HEK293 (cell line): ENCODE measurements around the gene GAB3.
"Not testable (repeated sequence)": the region's sequence is repeated elsewhere in the genome, so short reads cannot be mapped to it uniquely, and the experiment has no call there.

ENCODE experiments used
- CTCF ChIA-PET: fragments of 350-600 bp; formaldehyde crosslinking; extraction: SDS; loops from one replicate; lab custom pipeline; 2021; ENCODE audit warnings: antibody characterized with exemption; lab: Yijun Ruan, JAX
- POLR2A ChIA-PET: fragments of 300-600 bp; formaldehyde crosslinking; extraction: SDS; loops from one replicate; lab custom pipeline; 2020; ENCODE audit warnings: antibody characterized with exemption, inconsistent platforms; lab: Yijun Ruan, JAX
- H3K27ac ChIP-seq: fragments of 200-500 bp; sonication (Bioruptor generic); 2 replicates; pipeline ENCODE4 v1.5.1; 2014; ENCODE audit warnings: low read depth, low read length, control low read depth, inconsistent platforms; ENCODE audit errors: extremely low read depth
- H3K36me3 ChIP-seq, 2 experiments: fragments of 200-500 bp in 1 of 2; sonication (Bioruptor generic) in 1 of 2; 1 replicate in 1 of 2; 2 replicates in 1 of 2; pipeline ENCODE4 v1.5.1; 2014 to 2017; ENCODE audit warnings: inconsistent platforms in 2 of 2, low read length in 2 of 2; ENCODE audit not compliant: control insufficient read depth in 2 of 2, insufficient read depth in 1 of 2
- H3K4me1 ChIP-seq: fragments of 200-500 bp; sonication (Bioruptor generic); 2 replicates; pipeline ENCODE4 v1.5.1; 2014; ENCODE audit warnings: mild to moderate bottlenecking, low read length, inconsistent platforms; ENCODE audit not compliant: control insufficient read depth, insufficient read depth
- H3K4me3 ChIP-seq: 2 replicates; pipeline ENCODE4 v1.5.1; 2011; ENCODE audit warnings: low read depth, mild to moderate bottlenecking, control low read depth, low read length, moderate library complexity
- H3K9me3 ChIP-seq: fragments of 200-500 bp; sonication (Bioruptor generic); 2 replicates; pipeline ENCODE4 v1.5.1; 2014; ENCODE audit warnings: low read depth, low read length, inconsistent platforms; ENCODE audit not compliant: control insufficient read depth, insufficient read depth
- HOXA7 ChIP-seq: sonication (generic); formaldehyde crosslinking; IDR thresholded peaks from 2 replicates; pipeline ENCODE4 v1.8.1; 2022; ENCODE audit warnings: missing genetic modification reagents, borderline replicate concordance
- PBX3 ChIP-seq: sonication (generic); formaldehyde crosslinking; IDR thresholded peaks from 2 replicates; pipeline ENCODE4 v1.8.1; 2022; ENCODE audit warnings: mild to moderate bottlenecking, moderate library complexity, missing genetic modification reagents
- SETDB1 ChIP-seq: IDR thresholded peaks from one replicate; pipeline ENCODE4 v1.6.1; 2017; ENCODE audit warnings: mild to moderate bottlenecking, low read length, moderate library complexity, mixed read lengths; ENCODE audit not compliant: insufficient read length
- WT1 ChIP-seq: fragments of 450-650 bp; formaldehyde crosslinking; IDR thresholded peaks from 2 replicates; pipeline ENCODE4 v1.5.1; 2016; ENCODE audit warnings: missing biosample characterization, missing genetic modification characterization
- ZNF426 ChIP-seq: fragments of 450-650 bp; formaldehyde crosslinking; IDR thresholded peaks from 2 replicates; pipeline ENCODE4 v1.5.1; 2017; ENCODE audit warnings: missing biosample characterization, missing genetic modification characterization, mild to moderate bottlenecking, inconsistent platforms, moderate library complexity
- ZNF48 ChIP-seq: fragments of 450-650 bp; formaldehyde crosslinking; IDR thresholded peaks from 2 replicates; pipeline ENCODE4 v1.5.1; 2016; ENCODE audit warnings: missing biosample characterization, missing genetic modification characterization
- ZNF501 ChIP-seq: fragments of 450-650 bp; formaldehyde crosslinking; IDR thresholded peaks from 2 replicates; pipeline ENCODE4 v1.5.1; 2016; ENCODE audit warnings: missing biosample characterization, missing genetic modification characterization
- ZNF530 ChIP-seq: fragments of 450-650 bp; formaldehyde crosslinking; IDR thresholded peaks from 2 replicates; pipeline ENCODE4 v1.5.1; 2016; ENCODE audit warnings: low read depth, missing biosample characterization, missing genetic modification characterization
- ZNF549 ChIP-seq: fragments of 450-650 bp; IDR thresholded peaks from 2 replicates; pipeline ENCODE4 v1.5.1; 2018; ENCODE audit warnings: missing biosample characterization, missing genetic modification characterization, mild to moderate bottlenecking, inconsistent platforms, moderate library complexity
- ZNF585B ChIP-seq: fragments of 450-650 bp; formaldehyde crosslinking; IDR thresholded peaks from 2 replicates; pipeline ENCODE4 v1.5.1; 2016; ENCODE audit warnings: missing biosample characterization, missing genetic modification characterization
- ZNF610 ChIP-seq: fragments of 450-650 bp; formaldehyde crosslinking; IDR thresholded peaks from 2 replicates; pipeline ENCODE4 v1.5.1; 2016; ENCODE audit warnings: missing biosample characterization, missing genetic modification characterization, borderline replicate concordance
- ZNF621 ChIP-seq: fragments of 450-650 bp; formaldehyde crosslinking; IDR thresholded peaks from 2 replicates; pipeline ENCODE4 v1.5.1; 2017; ENCODE audit warnings: missing biosample characterization, missing genetic modification characterization
- ZNF768 ChIP-seq: fragments of 450-650 bp; formaldehyde crosslinking; IDR thresholded peaks from 2 replicates; pipeline ENCODE4 v1.5.1; 2018; ENCODE audit warnings: missing biosample characterization, mild to moderate bottlenecking, missing genetic modification characterization
- ZNF777 ChIP-seq: fragments of 450-650 bp; formaldehyde crosslinking; IDR thresholded peaks from 2 replicates; pipeline ENCODE4 v1.5.1; 2017; ENCODE audit warnings: missing biosample characterization, missing genetic modification characterization, borderline replicate concordance
- TF ChIP-seq, protein P1 (sequence below): fragments of 450-650 bp; formaldehyde crosslinking; IDR thresholded peaks from 2 replicates; pipeline ENCODE4 v1.5.1; 2017; ENCODE audit warnings: missing biosample characterization, missing genetic modification characterization
- TF ChIP-seq, protein P2 (sequence below): fragments of 450-650 bp; formaldehyde crosslinking; IDR thresholded peaks from 2 replicates; pipeline ENCODE4 v1.5.1; 2016; ENCODE audit warnings: missing biosample characterization, missing genetic modification characterization

GAB3 gene

GRCh38 chrX:154649503-154650220 lies 101.2 kb downstream of the GAB3 start:
- POLR2A ChIA-PET = no interaction called here
- Histone ChIP-seq H3K4me1 (no peaks in the 10 kb centered on the region), H3K36me3 (no peaks in the 10 kb centered on the region)
- TF ChIP-seq, protein P1, sequence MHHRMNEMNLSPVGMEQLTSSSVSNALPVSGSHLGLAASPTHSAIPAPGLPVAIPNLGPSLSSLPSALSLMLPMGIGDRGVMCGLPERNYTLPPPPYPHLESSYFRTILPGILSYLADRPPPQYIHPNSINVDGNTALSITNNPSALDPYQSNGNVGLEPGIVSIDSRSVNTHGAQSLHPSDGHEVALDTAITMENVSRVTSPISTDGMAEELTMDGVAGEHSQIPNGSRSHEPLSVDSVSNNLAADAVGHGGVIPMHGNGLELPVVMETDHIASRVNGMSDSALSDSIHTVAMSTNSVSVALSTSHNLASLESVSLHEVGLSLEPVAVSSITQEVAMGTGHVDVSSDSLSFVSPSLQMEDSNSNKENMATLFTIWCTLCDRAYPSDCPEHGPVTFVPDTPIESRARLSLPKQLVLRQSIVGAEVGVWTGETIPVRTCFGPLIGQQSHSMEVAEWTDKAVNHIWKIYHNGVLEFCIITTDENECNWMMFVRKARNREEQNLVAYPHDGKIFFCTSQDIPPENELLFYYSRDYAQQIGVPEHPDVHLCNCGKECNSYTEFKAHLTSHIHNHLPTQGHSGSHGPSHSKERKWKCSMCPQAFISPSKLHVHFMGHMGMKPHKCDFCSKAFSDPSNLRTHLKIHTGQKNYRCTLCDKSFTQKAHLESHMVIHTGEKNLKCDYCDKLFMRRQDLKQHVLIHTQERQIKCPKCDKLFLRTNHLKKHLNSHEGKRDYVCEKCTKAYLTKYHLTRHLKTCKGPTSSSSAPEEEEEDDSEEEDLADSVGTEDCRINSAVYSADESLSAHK (tag by site-specific recombination) = no peak
- TF ChIP-seq ZNF621 (tag by site-specific recombination) = no peak
- no peak for TF ChIP-seq ZNF48 (tag by site-specific recombination)
- no peak for TF ChIP-seq ZNF549 (tag by site-specific recombination)
- TF ChIP-seq, protein P2, sequence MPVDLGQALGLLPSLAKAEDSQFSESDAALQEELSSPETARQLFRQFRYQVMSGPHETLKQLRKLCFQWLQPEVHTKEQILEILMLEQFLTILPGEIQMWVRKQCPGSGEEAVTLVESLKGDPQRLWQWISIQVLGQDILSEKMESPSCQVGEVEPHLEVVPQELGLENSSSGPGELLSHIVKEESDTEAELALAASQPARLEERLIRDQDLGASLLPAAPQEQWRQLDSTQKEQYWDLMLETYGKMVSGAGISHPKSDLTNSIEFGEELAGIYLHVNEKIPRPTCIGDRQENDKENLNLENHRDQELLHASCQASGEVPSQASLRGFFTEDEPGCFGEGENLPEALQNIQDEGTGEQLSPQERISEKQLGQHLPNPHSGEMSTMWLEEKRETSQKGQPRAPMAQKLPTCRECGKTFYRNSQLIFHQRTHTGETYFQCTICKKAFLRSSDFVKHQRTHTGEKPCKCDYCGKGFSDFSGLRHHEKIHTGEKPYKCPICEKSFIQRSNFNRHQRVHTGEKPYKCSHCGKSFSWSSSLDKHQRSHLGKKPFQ = no peak
- TF ChIP-seq ZNF530 (tag by site-specific recombination) = no peak
- no peak for TF ChIP-seq PBX3 (CRISPR knock-in tag)
- TF ChIP-seq ZNF426 (tag by site-specific recombination) = no peak
- no peak for TF ChIP-seq ZNF777 (tag by site-specific recombination)
- no peak for TF ChIP-seq ZNF585B
- no peak for TF ChIP-seq HOXA7 (CRISPR knock-in tag)
- TF ChIP-seq ZNF768 = no peak
- TF ChIP-seq, all 188 proteins: peak for 0
- Histone ChIP-seq H3K4me3 (no peak overlapping the region), H3K27ac (no peak overlapping the region), H3K9me3 (no peaks in the 10 kb centered on the region)
- CTCF ChIA-PET = no interaction called here

DNA sequence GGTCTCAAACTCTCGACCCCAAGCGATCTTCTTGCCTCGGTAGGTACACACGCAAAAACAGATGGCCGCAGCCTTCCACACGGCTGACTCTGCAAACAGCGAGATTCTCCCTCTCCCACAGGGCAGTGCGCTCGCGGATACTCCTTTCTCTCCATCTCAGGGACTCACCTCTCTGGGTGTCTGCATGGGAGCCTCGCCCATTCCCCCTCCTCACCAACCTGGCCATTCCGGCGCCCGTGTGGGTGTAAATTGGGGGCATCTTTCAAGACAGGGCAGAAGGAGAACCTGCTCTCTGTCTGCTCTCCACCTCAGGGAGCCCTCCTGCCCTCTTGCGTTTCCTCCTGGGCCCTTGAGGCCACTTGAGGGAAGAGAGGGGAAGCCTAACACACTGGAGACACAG lies 101.9 kb downstream of the GAB3 start:
- POLR2A ChIA-PET = no interaction called here
- Histone ChIP-seq H3K4me3 (no peak overlapping the region), H3K9me3 (no peaks in the 10 kb centered on the region)
- CTCF ChIA-PET = no interaction called here
- TF ChIP-seq ZNF610 (tag by site-specific recombination) (no peak), WT1 (tag by site-specific recombination) (no peak), ZNF501 (tag by site-specific recombination) (no peak), SETDB1 (no peak)
- TF ChIP-seq, all 188 proteins: peak for 0
- H3K27ac ChIP-seq = no peak overlapping the region
- H3K36me3 ChIP-seq = no peaks in the 10 kb centered on the region
- no peaks in the 10 kb centered on the region for H3K4me1 ChIP-seq

- CTCF ChIA-PET, H3K27ac ChIP-seq, POLR2A ChIA-PET: not testable (repeated sequence)
Measured at GRCh38 chrX:154645745-154646378, 105.0 kb downstream of the GAB3 start.

DNA sequence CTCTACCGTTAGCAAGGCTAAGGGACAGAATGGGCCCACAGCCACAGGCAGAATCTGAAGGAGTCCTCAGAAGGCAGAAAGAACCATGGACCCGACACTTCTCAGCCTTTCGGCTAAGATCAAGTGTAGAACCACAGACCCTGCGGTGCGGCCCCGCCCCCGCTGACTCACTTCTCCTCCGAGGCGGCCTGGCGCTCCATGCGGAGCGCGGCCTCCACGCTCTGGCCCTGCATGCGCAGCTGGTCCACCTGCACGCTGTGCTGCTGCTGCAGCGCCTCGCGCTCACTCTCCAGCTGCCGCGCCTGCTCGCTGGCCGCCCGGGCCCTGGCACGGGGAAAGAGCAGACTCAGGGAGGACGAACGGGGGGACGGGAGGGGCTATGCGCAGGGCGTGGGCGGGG lies 107.2 kb downstream of the GAB3 start:
- POLR2A ChIA-PET, H3K4me3 ChIP-seq, H3K27ac ChIP-seq: not testable (repeated sequence)

More at GRCh38 chrX:154645745-154646378, 105.0 kb downstream of the GAB3 start:
- not testable (repeated sequence) for H3K9me3 ChIP-seq, H3K4me1 ChIP-seq, H3K36me3 ChIP-seq, H3K4me3 ChIP-seq

GRCh38 chrX:154641740-154642139 lies 109.1 kb downstream of the GAB3 start:
- CTCF ChIA-PET, H3K9me3 ChIP-seq, H3K4me1 ChIP-seq, H3K27ac ChIP-seq, POLR2A ChIA-PET, H3K36me3 ChIP-seq, H3K4me3 ChIP-seq: not testable (repeated sequence)

More for the DNA sequence above, 107.2 kb downstream of the GAB3 start:
- H3K36me3 ChIP-seq, H3K4me1 ChIP-seq, CTCF ChIA-PET, H3K9me3 ChIP-seq: not testable (repeated sequence)

- POLR2A ChIA-PET, CTCF ChIA-PET, H3K9me3 ChIP-seq, H3K27ac ChIP-seq, H3K4me3 ChIP-seq, H3K36me3 ChIP-seq, H3K4me1 ChIP-seq: not testable (repeated sequence)
Measured at GRCh38 chrX:154633661-154634060, 117.2 kb downstream of the GAB3 start.
